GM10847 (cell line): ENCODE results near the gene NPM3.

ENCODE experiments used
- POLR2A ChIP-seq: IDR thresholded peaks from 2 replicates; pipeline ENCODE4 v1.6.1; 2011; ENCODE audit not compliant: insufficient read length; ENCODE audit errors: extremely low read depth

NPM3 gene

DNA sequence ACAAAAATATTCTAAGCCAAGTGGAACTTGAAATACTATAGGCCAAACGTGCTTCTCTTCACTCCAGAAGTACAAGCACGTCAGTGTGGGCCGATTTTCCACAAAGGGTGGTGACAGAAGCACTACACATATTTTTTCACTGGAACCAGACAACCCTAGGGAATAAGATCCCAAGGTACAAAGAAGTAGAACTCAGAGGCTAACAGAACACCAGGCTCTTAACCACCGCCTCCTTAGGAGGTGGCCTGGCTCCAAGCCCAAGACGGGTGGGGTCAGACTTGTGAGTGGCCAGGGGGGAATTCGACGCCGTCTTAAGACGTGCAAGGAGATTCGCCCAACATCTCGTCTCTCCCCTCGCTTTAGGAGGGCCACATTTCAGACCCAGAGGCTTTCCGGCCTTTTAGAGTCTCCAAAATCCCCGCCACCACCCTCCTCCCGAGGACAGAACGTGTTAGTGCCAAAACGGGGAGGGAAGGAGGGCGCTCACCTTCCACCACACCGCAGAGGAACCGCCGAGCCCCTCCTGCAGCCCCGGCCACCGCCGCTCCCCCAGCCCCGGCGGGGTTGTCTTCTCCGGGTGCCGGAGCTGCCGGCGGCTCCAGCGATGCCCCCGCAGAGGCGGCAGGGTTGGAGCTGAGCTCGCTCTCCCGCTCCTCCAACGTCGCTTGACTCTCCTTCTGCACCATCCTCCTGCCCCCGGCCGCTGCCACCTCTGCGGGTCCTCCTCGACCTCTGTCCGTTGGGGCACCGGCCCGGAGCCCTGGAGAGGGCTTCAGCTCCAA lies 34.3 kb upstream of the NPM3 start:
- no peak for TF ChIP-seq POLR2A

DNA sequence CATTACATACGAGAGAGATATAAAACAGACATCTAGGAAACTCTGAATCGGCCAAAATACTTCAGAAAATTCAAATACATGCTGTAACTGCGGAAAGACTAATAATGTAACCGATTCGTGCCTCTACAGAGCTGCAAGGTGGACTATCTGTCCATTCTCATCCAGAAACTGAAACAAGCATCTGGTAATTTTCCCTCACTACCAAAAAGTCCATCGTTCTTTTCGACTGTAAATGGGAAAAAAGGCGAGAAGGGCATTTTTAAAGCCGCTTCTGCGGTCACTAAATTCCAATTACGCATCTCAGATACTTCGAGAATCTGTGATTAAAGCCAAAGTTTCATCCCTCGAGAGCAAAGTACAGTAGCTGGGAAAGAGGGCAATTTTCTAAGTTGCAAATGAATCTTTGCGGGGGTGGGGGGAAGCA lies 33.7 kb upstream of the NPM3 start:
- no peak for TF ChIP-seq POLR2A

DNA sequence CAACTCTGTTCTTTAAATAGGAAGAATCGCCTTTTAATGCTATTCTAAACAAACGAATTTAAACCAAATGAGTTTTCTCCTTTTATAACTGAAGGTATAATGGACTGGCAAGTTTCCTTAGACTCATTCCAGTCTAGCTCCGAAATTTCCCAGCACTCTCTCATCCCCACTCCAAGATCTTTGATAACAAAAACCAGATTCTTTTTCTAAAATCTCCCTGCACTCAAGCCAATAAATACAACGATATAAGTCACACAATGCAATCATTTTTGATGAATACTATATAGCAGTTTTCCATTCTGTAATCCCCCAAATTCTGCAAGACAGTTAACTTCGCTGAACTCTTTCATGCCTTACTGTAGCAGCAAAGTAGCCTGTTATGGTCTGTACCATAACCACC lies 33.1 kb upstream of the NPM3 start:
- TF ChIP-seq POLR2A, result no peak

DNA sequence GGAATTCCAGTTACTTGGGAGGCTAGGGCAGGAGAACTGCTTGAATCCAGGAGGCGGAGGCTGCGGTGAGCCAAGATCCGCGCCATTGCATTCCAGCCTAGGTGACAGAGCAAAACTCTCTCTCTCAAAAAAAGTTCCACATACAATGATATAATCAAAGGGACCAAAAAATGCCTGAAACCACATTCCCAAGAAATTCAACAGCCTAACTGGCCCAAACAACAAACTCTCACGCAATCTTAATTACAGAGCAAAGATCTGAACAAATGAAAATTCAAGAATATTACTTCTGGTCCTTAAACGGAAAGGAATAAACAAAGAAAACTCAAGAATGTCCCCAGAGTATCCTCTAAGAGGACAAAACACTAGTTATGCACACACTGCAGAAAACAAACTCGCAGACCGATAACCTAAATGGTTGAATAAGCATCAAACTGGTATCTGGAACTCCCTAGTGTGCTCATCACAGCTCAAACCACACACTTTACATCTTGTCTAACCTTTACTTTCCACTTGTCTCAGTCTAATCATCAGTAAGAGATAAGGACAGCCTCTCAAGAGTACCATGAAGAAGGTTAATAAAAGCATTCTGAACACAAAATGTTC lies 31.3 kb upstream of the NPM3 start:
- no peak for TF ChIP-seq POLR2A

DNA sequence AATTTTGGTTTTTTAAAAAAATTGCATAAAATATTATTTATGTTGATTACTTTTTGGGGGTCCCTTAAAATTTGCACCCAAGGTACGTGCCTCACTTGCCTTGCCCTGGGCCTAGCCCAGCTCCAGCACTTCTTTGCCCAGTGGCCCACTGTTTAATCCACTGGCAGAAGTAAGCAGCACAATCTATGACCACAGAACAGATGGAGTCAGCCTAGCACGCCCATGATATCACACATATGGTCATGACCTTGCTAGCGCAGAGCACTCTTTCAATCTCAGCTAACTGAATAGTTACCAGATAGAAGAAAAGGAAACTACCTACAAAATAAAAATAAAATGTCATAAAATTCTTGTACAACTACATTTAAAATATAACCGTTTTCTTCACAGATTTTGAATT lies 29.4 kb upstream of the NPM3 start:
- TF ChIP-seq POLR2A, result no peak

DNA sequence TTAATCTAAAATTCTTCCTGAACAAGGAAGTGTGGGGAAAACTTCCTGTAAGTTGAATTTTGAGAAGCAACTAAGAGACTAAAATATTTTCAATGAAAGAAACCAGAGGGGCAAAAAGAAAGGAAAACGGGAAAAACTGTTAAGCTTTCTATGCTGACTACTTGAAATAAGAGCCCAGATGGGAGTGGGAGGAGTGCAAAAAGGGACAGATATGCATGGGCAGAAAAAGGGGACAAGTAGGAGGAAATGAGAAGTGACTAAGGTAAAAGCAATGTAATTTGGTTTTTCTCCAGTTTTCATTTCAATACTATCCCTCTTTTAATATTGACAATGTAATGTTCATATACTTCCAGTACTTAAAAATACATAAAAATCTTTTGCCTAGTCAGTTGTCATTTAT lies 23.9 kb upstream of the NPM3 start:
- no peak for TF ChIP-seq POLR2A

DNA sequence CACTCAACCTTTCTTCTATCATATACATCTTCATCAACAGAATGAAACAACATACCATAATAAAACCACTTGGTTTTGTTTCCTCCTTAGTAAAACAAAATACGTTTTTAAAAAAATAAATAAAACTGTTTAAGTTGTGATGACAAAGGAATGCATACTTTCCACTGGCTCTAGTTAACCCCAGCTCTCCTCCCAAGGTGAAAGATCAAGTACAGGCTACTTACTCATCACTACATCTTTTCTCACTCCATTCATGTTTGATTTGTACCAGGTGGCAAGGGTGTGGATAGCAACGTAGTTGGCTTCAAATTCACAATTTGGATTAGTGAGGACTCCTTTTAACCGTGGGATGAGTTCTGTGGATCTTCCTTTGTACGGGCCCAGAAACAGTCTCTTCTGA lies 20.3 kb upstream of the NPM3 start:
- TF ChIP-seq POLR2A, result no peak

DNA sequence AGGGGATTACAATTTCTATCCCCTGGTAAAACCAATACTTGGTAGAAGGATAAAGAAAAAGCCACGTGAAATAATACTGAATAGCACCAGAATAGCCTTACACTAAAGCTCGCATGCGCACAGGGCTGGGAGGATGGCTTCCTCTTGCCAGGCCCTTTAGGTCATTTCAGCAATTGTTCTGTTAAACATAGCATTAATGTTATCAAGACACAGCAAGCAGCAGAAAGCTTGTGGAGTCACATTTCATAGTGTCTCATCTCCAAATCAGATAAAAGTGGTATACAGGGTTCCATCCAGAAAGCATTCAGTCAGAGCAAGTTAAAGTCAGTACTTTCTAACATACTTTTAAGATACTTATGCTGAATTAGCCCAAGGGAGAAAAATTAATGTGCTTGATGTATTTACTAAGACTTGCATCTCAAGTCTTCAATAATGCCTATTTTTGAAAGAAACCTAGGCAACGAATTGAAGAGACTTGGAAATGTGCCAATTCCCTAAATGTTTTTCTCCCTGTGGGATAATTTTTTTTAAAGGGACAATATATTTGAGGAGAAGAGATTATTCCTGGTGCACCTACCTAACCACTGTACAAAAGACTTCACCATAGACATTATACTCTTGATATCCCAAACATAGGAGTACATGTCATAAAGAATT lies 14.3 kb upstream of the NPM3 start:
- TF ChIP-seq POLR2A, result no peak

DNA sequence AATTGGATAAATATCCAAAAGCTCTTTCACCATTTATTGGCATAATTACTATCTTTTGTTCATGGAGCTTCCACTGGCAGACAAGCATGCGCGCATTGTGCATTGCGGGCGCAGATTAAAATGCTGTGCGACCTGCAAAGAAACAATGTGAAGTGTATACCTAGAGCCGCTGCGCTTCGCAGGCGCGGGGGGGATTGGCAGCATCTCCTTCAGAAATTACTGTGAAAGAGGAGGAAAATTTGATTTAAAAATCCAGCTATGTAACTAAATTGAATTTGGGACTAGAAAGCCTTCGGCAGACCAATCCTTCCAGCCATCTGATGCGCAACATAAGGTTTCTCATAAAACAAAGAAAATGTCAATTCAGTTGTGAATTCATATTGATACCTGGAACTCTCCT lies 10.3 kb upstream of the NPM3 start:
- TF ChIP-seq POLR2A, result no peak

DNA sequence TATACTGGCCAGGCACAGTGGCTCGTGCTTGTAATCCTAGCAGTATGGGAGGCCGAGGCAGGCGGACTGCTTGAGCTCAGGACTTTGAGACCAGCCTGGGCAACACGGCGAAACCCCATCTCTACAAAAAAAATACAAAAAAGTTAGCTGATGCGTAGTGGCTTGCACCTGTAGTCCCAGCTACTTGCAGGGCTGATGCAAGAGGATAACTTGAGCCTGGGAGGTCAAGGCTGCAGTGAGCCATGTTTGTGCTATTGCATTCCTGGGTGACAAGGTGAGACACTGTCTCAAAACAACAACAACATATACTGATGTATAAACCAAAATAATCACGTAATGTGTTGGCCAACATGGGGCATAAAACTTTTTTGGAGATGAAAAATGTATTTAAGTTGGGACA lies 6.4 kb upstream of the NPM3 start:
- no peak for TF ChIP-seq POLR2A

DNA sequence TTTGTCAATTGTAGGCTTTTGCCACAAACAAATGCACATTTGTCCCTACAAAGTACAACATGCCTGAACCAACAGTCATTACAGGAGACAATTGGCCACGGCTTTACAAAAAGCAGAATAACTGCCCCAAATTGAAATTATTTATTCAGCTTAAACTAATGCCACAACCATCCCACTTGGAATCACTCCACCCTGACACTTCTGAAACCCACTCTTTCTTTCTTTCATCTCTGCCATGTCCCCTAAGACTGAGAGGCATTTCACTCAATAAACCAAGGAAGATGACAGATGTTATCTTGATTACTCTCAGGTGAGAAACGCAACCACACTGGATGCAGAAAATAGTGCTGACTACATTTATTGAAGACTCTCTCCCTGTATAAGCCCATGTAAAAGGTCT lies 2.6 kb upstream of the NPM3 start:
- no peak for TF ChIP-seq POLR2A

DNA sequence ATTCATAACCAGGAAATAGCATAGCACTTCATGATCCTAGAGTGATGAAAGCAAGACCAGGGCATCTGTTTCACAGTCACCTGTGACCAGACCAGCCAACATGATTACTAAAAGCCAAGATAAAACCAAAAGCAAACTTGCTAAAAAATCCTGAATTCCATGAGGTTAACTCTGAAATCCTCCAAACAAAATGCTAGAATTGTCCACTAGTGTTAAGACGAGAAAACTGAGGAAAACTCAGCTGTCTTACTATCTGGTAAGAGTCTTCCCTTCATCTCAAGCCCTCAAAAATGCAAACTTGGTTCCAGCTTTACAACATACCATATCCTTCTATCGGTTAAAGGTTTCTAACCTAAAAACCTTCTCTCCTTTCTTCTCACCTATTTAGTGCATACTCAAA lies 1.3 kb upstream of the NPM3 start:
- TF ChIP-seq POLR2A, result no peak

DNA sequence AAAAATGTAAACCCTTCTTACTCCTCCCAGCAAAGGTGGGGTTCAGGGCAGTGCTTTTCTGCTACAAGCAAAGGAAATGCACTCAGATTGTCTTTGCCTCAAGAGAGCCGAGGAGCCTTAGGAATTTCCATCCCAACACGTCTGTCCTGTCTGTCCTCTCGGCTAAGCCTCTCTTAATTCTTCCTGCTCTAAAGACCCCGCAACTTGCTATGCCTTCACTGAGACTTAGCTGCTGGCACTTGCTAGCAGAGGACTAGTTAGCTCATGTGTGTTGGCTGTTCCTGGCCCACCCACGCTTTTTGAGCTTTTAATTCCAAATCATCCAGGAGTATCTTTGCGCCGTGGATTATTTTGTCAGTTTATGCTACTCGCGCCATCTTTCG lies 481 bp upstream of the NPM3 start:
- no peak for TF ChIP-seq POLR2A

DNA sequence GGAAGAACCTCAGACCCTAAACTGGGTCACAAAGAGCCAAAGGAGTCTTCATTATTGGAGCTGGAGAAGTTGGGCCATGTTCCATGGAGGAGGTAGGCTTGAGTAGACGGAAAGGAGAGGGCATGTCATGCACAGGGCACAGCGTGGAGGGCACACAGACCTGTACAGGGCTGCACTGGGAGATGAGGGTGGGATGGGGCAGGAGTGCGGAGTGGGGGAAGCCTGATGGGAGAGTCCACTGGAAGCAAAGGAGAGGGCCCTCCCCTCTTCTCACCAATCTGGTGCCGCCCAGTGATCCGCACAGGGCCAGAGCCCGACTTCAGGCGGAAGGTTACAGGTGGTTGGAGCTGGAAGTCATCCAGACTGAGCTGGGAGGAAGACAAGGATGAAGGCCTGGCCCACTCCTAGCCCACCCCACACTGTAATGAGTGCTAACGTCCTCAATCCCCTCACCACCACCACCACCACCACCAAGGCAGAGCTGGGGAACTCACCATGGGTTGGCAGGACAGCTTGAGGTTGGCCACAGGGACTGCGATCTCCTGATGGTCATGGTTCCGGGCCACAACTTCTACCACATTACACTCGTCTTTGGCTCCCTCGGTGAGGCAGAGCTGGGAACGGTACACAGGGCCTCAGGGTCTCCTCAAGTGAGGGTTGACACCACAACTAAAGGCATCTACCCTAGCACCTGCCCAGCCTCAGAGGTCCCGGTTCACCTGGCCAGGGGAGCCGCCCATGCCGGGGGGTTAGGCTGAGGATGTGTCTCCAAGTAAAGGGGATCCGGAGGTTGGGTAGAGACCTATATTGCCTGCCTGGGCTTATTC lies 1.0 kb downstream of the NPM3 start:
- no peak for TF ChIP-seq POLR2A

DNA sequence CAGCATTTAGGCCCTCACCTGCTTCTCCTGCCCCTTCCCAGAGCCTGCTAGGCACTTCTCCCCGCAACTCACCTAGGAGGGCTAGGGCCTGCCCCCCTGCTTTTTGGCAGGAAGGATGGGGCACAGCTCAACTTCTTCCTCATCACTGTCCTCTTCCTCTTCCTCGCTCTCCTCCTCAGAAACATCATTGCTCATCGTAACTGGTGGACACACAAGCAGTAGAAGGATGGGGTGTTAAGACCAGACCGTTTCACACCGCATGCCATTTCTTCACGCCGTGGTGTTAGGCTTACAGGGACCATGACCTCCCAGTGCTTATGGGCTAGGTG lies 1.6 kb downstream of the NPM3 start:
- TF ChIP-seq POLR2A, result no peak
